DOHH2 (cell line): ENCODE measurements around the gene EXOC3L2.

ENCODE experiments used
- H3F3A ChIP-seq: fragments of 200-600 bp; sonication (generic), shearing (Covaris generic); 2 replicates; pipeline ENCODE4 v1.6.0; 2016; ENCODE audit warnings: antibody characterized with exemption, mild to moderate bottlenecking; ENCODE audit not compliant: control insufficient read depth, insufficient read depth
- H3K27ac ChIP-seq: fragments of 200-600 bp; sonication (generic); 2 replicates; pipeline ENCODE4 v1.5.1; 2014; ENCODE audit warnings: low read depth, mild to moderate bottlenecking, low read length, moderate library complexity
- H3K27me3 ChIP-seq: fragments of 200-600 bp; sonication (generic); 2 replicates; pipeline ENCODE4 v1.6.1; 2014; ENCODE audit warnings: mild to moderate bottlenecking, low read length, mixed read lengths; ENCODE audit not compliant: control insufficient read depth
- H3K36me3 ChIP-seq: fragments of 200-600 bp; sonication (generic); 2 replicates; pipeline ENCODE4 v1.6.1; 2014; ENCODE audit warnings: mild to moderate bottlenecking, low read length, moderate library complexity, mixed read lengths; ENCODE audit not compliant: control insufficient read depth
- H3K4me1 ChIP-seq: fragments of 200-600 bp; sonication (generic); 2 replicates; pipeline ENCODE4 v1.6.1; 2014; ENCODE audit warnings: mild to moderate bottlenecking, low read length, mixed read lengths; ENCODE audit not compliant: control insufficient read depth
- H3K4me2 ChIP-seq: fragments of 200-600 bp; sonication (generic); 2 replicates; pipeline ENCODE4 v1.6.0; 2014; ENCODE audit warnings: mild to moderate bottlenecking, low read length, moderate library complexity
- H3K4me3 ChIP-seq: fragments of 200-600 bp; sonication (generic); 2 replicates; pipeline ENCODE4 v1.5.1; 2014; ENCODE audit warnings: mild to moderate bottlenecking, low read length, mixed read lengths
- H3K79me2 ChIP-seq: fragments of 200-600 bp; sonication (generic); 2 replicates; pipeline ENCODE4 v1.6.1; 2014; ENCODE audit warnings: mild to moderate bottlenecking, low read length, mixed read lengths; ENCODE audit not compliant: control insufficient read depth
- H3K9me2 ChIP-seq: fragments of 200-600 bp; sonication (generic); replicated peaks from 2 replicates; pipeline ENCODE4 v1.6.1; 2014; ENCODE audit warnings: mild to moderate bottlenecking, low read length, mixed read lengths; ENCODE audit not compliant: control insufficient read depth
- H3K9me3 ChIP-seq: fragments of 200-600 bp; sonication (generic); 2 replicates; pipeline ENCODE4 v1.6.1; 2014; ENCODE audit warnings: antibody characterized with exemption, low read length, mixed read lengths; ENCODE audit not compliant: control insufficient read depth, insufficient read depth
- H4K20me1 ChIP-seq: fragments of 200-600 bp; sonication (generic); 2 replicates; pipeline ENCODE4 v1.6.0; 2014; ENCODE audit warnings: low read depth, mild to moderate bottlenecking, antibody characterized with exemption, low read length, moderate library complexity; ENCODE audit not compliant: control insufficient read depth, insufficient read depth
- CTCF ChIP-seq: fragments of 200-600 bp; sonication (generic); IDR thresholded peaks from one replicate; pipeline ENCODE4 v1.5.1; 2014; ENCODE audit warnings: antibody characterized with exemption, mild to moderate bottlenecking, low read depth, low read length; ENCODE audit not compliant: poor library complexity, severe bottlenecking
- EZH2phosphoT487 ChIP-seq: fragments of 200-600 bp; sonication (generic); IDR thresholded peaks from 2 replicates; pipeline ENCODE4 v1.6.1; 2017; ENCODE audit warnings: borderline replicate concordance, mild to moderate bottlenecking, antibody characterized with exemption, low read length, moderate library complexity, mixed read lengths

Gene EXOC3L2

GRCh38 chr19:45291834-45292233 is 46.6 kb upstream of the EXOC3L2 start:
- no peaks in the 10 kb centered on the region for H4K20me1 ChIP-seq
- H3K4me1 ChIP-seq, result no peaks in the 10 kb centered on the region
- H3K4me2 ChIP-seq, result no peak overlapping the region
- no peak for TF ChIP-seq CTCF
- no peak for TF ChIP-seq EZH2phosphoT487
- H3F3A ChIP-seq, result no peaks in the 10 kb centered on the region
- H3K36me3 ChIP-seq, result no peaks in the 10 kb centered on the region
- no peaks in the 10 kb centered on the region for H3K9me3 ChIP-seq
- H3K27ac ChIP-seq, result no peak overlapping the region
- no peaks in the 10 kb centered on the region for H3K79me2 ChIP-seq
- no peak overlapping the region for H3K4me3 ChIP-seq
- H3K27me3 ChIP-seq, result no peaks in the 10 kb centered on the region
- no peaks in the 10 kb centered on the region for H3K9me2 ChIP-seq

GRCh38 chr19:45290381-45290931 is 45.2 kb upstream of the EXOC3L2 start:
- H3K36me3 ChIP-seq, result no peaks in the 10 kb centered on the region
- H3K4me1 ChIP-seq, result no peaks in the 10 kb centered on the region
- no peaks in the 10 kb centered on the region for H3K79me2 ChIP-seq
- no peak overlapping the region for H3K4me2 ChIP-seq
- no peaks in the 10 kb centered on the region for H3K27me3 ChIP-seq
- H3K27ac ChIP-seq, result no peak overlapping the region
- TF ChIP-seq EZH2phosphoT487 (no peak), CTCF (no peak)
- H3K9me2 ChIP-seq, result no peaks in the 10 kb centered on the region
- H4K20me1 ChIP-seq, result no peaks in the 10 kb centered on the region
- no peaks in the 10 kb centered on the region for H3K9me3 ChIP-seq
- H3K4me3 ChIP-seq, result no peak overlapping the region
- H3F3A ChIP-seq, result no peaks in the 10 kb centered on the region

GRCh38 chr19:45283443-45284033 is 38.3 kb upstream of the EXOC3L2 start:
- H3K27ac ChIP-seq, result no peak overlapping the region
- H3K9me2 ChIP-seq, result no peaks in the 10 kb centered on the region
- no peaks in the 10 kb centered on the region for H3K27me3 ChIP-seq
- no peaks in the 10 kb centered on the region for H3F3A ChIP-seq
- no peak overlapping the region for H3K4me2 ChIP-seq
- no peaks in the 10 kb centered on the region for H3K4me1 ChIP-seq
- H4K20me1 ChIP-seq, result no peaks in the 10 kb centered on the region
- H3K36me3 ChIP-seq, result no peaks in the 10 kb centered on the region
- no peak for TF ChIP-seq CTCF
- no peak for TF ChIP-seq EZH2phosphoT487
- no peaks in the 10 kb centered on the region for H3K9me3 ChIP-seq
- no peak overlapping the region for H3K4me3 ChIP-seq
- no peaks in the 10 kb centered on the region for H3K79me2 ChIP-seq
